Measurements from ENCODE around the gene HIF1A.

DNA sequence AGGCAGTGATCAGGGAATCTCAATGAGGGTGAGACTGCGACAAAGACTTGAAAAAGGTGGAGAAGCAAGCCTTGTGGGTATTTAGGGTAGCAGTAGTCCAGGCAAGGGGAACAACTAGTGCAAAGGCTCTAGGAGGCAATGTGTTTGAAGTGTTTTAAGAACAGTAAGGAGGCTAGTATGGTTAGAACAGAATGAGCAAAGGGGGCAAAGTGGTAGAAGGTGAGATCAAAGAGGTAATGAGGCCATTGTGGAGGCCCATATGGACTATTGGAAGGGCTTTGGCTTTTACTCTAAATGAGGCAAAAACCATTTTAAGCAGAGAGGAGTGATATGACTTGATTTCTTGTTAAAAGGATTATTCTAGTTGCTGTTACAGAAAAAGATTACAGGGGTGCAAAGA lies 16.8 kb downstream of the HIF1A start:
- TF ChIP-seq, protein P1, sequence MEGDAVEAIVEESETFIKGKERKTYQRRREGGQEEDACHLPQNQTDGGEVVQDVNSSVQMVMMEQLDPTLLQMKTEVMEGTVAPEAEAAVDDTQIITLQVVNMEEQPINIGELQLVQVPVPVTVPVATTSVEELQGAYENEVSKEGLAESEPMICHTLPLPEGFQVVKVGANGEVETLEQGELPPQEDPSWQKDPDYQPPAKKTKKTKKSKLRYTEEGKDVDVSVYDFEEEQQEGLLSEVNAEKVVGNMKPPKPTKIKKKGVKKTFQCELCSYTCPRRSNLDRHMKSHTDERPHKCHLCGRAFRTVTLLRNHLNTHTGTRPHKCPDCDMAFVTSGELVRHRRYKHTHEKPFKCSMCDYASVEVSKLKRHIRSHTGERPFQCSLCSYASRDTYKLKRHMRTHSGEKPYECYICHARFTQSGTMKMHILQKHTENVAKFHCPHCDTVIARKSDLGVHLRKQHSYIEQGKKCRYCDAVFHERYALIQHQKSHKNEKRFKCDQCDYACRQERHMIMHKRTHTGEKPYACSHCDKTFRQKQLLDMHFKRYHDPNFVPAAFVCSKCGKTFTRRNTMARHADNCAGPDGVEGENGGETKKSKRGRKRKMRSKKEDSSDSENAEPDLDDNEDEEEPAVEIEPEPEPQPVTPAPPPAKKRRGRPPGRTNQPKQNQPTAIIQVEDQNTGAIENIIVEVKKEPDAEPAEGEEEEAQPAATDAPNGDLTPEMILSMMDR (IDR thresholded peaks at IDR 0.05 in 8 of 11, conservative IDR thresholded peaks at IDR 0.05 in 3 of 11), result no peak
- no peak for TF ChIP-seq POLR2A (IDR thresholded peaks at IDR 0.05)
- peak in 1 of 3 donors; percentile 48 for TF ChIP-seq POLR2AphosphoS5 (IDR thresholded peaks at IDR 0.05)

All from spleen (tissue), 7 donors.